DOHH2 (cell line): ENCODE data around the gene ARHGAP4.

Experiments used
- CTCF ChIP-seq: fragments of 200-600 bp; sonication (generic); IDR thresholded peaks from one replicate; pipeline ENCODE4 v1.5.1; 2014; ENCODE audit warnings: antibody characterized with exemption, mild to moderate bottlenecking, low read depth, low read length; ENCODE audit not compliant: poor library complexity, severe bottlenecking
- EZH2phosphoT487 ChIP-seq: fragments of 200-600 bp; sonication (generic); IDR thresholded peaks from 2 replicates; pipeline ENCODE4 v1.6.1; 2017; ENCODE audit warnings: borderline replicate concordance, mild to moderate bottlenecking, antibody characterized with exemption, low read length, moderate library complexity, mixed read lengths

DNA sequence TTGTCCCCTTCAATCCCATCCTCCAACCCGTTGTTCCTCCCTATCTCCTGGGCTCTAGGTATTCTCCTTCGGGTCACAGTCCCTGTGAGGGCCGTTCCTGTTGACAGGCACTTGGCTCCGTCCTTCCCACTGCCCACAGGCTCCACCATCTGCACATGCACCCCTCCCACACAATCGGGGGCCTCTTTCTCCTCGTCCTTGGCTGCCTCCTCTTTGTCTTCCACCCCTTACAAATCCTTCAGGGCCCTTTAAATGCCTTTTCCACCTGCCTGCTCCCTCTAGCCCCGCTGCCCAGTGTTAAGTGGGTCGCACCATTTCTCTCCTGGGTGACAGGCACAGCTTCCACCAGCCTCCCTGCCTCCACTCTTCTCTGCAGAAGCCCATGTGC, 24.3 kb downstream of the ARHGAP4 start:
- no peak for TF ChIP-seq CTCF
- TF ChIP-seq EZH2phosphoT487: no peak
